NK-92 treated with Interleukin-12 subunit alpha and Interleukin-12 subunit beta, amount 100 ng/mL, for 24 hours (cell line): Measurements from ENCODE around the gene NOTCH2NLA.
"Not testable (repeated sequence)": the region's sequence is repeated elsewhere in the genome, so short reads cannot be mapped to it uniquely, and the experiment has no call there.

Experiments
- DNase-seq: peaks from one replicate; lab custom pipeline; 2025; lab: John Stamatoyannopoulos, UW

The NOTCH2NLA gene

DNA sequence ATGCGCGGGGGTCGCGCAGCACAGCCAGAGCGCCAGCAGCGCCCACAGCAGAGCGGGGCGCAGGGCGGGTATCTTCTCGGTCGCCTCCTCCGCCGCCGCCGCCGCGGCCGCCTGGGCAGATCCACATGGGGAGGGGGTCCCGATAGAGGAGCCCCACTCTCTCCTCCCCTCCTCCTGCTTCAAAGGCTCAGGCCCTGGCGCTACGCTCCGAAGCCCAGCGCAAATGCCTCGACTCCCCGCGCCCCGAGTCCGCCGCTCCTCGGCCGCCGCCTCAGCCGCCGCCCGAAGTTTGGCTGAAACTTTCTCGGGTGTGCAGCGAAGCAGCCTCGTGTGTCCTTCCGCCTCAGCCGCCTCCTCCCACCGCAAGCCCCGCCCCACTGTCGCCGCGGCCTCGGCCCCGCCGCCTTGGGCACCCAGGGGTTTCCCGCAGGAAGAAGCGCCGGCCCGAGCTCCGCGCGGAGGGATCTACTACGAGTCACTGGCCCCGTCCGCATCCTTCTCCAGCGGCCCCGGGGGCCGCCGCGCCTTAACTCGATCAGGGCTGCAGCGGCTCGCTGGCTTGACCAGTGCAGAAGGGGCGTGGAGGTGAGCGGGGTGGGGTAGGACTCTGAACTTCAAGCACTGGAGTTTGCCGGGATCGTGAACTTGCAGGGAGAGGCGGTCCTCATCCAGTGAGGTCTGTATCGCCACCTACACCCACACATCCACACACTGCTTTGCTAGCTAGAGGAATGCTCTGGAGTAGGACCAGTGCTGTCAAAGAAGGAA, at the start of gene NOTCH2NLA:
Gene NOTCH2NLA (minus strand): TSS at position 312 of the 768 bp plus-strand sequence. CDS start 39,684 bp downstream, outside the sequence.
- DNase-seq = not testable (repeated sequence)

DNA sequence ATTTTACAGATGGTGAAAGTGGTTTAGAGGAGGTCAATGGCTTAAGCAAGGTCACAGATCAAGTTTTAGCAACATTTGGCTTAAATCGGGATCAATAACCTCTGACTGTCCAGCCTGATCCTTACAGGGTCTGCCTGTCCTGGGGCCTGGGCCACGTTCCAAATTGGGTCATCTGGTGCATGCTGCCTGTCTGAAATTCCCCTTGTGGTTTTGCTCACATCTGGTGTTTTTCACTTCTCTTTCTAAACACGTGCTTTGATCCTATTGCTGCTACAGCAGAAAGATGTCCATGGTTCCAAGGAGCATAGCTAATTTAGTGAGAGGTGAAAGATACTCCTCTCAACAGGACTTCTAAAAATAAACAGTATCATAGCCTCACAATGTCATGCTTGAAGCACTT, 49.5 kb upstream of the NOTCH2NLA start:
- not testable (repeated sequence) for DNase-seq

DNA sequence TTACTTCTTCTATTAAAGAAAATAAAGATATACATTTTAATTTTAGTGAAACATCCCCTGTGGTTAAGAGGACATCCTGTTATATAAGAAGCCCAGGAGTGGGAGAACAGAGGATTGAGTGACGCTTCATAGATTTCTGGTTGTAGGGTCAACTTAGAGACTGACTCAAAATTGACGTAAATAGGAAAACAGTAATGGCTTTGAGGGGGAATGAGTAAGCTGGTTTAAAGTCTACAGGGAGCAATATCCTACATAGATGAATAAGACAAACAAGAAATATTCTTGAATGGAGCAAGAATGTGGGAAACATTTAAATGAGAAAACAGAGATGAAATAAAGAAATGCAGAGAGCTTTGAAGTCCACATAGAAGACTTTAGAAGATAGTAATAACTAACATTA, 48.3 kb upstream of the NOTCH2NLA start:
- DNase-seq = not testable (repeated sequence)

DNA sequence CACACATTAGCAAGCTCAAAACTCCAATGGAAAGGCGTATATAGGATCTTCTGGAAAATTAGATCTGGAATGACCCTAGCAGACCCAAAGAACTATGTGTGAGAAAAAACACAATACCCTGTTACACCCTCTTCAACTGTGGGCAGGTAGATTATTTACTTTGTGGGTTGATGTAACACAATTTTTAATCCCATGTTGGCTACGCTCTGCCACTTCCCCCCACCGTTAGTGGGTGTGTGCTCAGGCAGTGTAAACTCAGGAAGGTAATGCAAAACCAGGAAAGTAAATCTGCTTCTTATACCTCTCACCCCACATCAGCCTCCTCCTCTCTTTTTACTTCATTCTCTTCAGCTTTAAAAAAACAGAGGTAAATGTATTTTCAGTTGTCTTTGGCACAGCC, 45.3 kb upstream of the NOTCH2NLA start:
- DNase-seq = not testable (repeated sequence)

DNA sequence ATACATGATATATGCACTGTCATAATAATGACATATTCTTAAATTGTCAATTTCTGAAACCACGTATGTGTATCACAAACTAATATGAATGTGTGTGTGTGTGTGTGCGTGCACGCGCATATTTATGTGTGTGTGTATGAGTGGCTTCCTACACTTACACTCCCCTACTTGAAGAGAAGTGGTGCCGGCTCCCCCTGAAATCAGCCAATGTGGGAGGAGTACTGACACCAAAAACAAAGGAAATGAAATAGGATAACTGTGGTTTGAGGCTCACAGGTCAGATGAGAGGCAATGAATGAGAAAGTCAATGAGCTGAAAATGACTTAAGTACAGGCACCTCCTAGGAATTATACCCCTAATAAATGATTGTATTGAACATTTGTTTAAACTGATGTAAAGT, 44.4 kb upstream of the NOTCH2NLA start:
- not testable (repeated sequence) for DNase-seq

DNA sequence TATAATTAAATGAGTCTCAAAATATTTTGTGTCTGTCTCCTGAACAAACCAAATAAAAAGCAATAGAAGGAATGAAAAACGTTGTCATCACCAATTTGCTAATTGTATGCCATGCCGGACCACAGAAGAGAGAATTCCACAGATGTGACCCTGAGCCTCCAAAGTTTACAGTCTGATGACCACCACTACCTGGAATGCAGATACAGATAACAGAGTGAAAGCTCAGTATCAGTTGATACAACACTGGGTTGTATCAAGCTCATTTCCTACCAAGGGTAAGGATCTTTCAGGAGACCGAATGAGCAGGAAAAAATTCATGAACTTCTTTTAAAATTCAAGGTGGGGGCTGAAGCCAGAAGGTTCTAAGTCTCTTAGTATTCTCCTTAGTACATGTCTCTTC, 43.9 kb upstream of the NOTCH2NLA start:
- not testable (repeated sequence) for DNase-seq

DNA sequence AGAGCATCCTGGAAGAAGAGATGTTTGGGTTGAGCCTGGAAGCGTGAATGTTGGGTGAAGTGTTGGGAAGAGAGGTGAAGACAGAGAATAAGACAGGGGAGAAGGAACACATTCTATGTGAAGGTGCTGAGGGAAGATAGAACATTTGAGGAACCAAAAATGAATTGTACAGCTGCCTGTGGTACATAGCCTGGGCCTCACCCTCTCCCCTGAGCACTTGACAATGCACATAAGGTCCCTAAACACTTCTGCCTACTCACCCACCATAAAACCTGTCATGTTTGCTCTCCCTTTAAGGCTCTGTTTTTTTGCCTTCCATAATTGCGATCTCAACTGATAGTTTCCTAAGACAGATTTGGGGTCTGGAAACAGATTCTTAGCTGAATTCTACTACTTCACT, 43.2 kb upstream of the NOTCH2NLA start:
- DNase-seq = not testable (repeated sequence)

DNA sequence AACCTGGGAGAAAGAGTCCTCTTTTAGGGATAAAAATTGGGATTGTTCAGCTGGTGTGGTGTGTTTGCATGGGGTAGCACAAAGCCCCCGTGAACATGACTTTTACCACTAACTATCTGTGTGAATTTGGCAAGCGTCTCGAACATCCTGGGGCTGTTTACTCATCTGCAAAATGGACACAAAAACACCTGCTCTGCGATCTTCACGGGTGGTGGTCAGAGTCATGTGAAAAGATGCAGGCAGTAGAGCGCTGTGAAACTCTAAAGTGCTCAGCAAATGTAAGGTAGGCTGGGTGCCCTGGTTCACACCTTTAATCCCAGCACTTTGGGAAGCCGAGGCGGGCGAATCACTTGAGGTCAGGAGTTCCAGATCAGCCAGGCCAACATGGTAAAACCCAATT, 41.3 kb upstream of the NOTCH2NLA start:
- DNase-seq = not testable (repeated sequence)

DNA sequence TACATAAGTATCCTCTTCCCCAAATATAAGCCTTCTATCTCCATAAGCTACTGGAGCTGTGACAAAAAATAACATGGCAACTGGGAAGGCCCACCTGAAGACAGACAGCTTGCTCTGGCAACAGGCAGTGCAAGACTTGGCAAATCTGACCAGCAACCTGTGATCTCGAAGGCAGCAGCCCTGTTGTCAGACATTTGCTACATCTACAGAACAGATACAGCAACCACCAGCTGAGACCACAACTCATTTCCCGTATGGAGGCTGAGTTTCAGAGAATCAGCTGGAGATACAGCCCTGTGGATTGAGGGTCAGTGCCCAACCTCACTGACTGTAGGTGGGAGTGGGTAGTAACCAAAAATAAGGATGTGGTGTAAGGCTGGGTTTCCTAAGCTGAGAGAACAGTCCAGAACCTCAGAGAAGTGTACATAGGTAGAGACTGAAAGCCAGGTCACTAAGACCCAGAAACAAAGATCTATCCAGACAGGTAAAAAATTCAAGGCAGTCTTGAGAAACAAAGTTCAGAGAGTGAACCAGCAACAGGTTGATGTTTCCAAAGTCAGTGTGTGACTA, 37.4 kb upstream of the NOTCH2NLA start:
- DNase-seq = not testable (repeated sequence)

DNA sequence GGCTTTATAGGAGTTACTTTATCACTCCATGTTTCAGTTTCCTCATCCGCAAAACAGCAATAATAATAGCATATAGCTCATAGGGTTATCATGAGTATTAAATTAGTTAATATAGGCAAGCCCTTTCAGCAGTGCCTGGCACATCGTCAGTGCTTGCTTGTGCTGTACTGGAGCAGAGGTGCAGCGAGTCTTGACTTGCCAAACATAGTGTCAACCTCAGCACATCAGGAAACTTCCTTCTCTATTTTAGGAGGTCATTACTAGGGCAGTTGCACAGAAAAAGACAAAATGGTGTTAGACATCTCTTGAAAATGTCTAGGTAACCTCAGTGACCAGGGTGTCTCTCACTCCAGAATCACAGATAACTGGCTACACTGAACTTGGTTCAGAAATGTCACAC, 35.9 kb upstream of the NOTCH2NLA start:
- not testable (repeated sequence) for DNase-seq

DNA sequence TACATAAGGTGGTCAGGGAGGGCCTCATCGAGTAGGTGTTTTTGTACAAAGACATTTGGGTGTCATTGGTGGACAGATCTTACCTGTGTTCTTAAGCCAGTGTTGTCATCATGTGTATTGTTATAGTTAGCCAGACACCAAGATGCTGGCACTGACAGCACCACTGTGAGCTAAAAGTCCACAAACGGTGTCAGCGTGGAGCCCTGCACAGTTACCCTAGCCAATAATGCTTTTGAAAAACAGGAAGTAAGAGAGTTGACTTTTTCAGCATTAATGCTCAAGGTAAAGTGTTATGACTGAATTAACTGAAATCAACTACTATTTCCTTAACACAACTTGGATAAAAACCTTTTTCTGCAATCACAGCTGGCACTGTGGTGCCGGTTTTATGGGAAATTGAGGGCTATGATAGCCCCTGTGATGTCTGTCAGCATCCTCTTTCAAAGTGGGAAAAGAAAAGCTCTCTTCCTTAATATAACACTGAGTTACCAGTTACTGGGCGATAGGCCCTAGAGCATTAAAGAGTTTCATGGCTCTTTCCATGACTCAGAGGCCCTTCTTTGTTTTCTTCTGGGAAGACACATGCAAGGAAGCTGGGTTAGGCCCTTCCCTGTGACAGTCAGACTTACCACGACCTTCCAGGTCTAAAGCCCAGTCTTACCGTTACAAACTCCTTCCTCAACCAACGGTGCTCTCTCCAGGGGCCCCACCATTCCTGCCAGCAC, 31.3 kb upstream of the NOTCH2NLA start:
- DNase-seq = not testable (repeated sequence)

DNA sequence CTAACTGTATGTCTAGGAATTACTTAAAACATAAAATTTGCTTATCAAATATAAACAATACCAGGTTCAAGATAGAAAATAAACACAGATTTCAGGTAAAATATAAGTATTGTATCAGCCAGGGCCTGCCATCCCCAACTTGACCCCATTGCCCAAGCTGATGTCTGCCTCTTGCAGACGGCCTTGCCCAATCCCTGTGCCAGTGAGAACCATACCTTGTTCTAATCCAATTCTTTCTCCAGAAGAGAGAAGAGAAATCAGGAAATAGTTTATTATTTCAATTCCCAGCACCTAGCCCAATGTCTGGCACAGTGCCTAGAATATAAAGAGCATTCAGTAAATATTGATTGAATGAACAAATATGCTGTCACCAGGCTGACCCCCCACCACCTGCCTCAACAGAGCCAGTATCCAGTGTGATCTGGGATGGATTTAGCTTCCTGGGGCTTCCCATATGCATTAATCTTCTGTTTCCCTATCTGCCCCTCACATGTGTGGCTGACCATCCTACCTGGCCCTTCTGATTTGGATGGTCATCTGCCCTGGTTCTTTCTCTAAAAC, 29.3 kb upstream of the NOTCH2NLA start:
- not testable (repeated sequence) for DNase-seq

DNA sequence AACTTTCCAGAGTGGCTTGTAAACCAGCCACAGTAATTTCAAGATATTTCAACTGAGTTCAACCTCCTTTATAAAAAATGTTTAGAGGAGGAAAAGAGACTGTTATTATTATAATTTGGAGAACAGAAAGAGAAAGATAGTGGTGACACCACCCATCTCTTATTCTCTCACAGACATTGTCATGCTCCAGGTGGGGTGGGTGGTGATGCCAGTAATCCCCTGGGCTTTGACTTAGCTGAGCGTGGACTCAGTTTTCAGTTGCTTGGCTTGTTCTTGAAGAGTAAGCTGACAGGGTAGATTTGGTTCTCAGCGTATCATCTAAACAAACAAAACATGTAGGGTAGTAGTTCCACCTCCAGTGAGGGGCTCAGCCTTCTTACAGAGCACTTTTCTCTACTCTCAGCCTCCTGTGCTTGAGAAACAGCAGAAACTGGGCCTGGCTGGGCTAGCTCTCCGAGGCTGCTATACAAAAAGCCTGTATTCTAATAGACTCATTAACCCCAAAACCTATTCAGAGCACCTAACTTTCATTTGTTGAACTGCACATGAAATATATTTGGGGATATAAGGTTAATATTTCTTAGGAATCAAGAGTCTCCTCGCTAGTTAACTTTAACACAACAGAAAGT, 25.9 kb upstream of the NOTCH2NLA start:
- DNase-seq = not testable (repeated sequence)

DNA sequence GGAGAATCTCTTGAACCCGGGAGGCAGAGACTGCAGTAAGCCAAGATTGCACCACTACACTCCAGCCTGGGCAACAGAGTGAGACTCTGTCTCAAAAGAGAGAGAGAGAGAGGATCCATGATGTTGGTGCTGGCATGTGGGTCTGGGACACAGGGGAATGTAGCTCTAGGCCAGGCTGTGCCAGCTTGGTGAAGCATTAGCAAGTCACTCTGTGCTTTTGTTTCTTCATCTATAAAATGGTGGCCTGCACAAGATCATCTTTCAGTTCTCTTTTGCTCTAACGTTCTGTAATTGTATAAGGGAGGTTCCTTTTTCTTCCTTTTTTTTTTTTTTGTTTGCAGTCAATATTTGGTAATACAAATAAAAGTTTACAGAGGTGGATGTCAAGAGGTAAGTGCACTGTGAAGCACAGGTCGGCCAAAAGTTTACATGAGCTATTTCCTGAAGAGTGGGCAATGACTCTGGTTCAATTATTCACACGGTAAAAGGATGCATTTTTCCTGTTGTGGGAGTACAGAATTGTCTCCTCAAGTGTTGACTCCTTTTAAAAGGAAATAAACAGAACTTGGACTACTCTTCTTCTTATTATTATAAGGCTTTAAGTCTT, 24.5 kb upstream of the NOTCH2NLA start:
- DNase-seq = not testable (repeated sequence)

DNA sequence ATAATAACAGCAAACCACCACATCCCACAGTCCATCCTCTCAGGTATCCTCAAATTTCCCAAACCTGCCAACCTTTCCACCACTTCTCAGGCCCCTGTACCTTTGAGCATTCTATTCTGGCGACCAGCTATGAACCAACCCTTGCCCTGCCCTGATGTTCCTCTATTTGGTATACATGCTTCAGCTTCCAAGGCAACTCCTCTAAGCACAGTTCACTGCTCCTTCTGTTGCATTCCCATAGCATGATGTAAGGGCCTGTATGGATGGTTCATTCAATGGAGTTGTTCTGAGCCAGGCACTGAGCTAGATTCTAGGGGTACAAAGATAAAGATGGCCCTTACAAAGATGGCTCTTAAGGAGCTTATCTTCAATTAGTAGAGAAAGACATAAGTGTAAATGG, 22.7 kb upstream of the NOTCH2NLA start:
- not testable (repeated sequence) for DNase-seq

DNA sequence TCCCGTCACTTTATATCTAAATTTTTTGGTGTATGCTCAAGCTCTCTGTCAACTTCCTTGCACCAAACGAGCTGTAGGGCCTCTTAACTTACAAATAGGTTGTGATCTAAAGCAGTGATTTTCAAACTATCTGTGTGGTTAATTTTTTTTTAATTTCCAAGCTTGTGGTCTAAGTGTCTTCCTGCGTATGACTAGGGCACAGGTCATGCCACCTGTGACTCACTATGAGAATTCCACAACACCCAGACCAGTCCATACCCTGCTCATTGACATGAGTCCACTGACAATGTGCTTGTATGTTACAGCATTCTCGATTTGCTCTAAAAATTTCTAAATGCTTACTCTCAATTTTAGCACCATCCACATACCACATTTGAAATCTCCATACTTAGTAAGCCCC, 19.8 kb upstream of the NOTCH2NLA start:
- not testable (repeated sequence) for DNase-seq

DNA sequence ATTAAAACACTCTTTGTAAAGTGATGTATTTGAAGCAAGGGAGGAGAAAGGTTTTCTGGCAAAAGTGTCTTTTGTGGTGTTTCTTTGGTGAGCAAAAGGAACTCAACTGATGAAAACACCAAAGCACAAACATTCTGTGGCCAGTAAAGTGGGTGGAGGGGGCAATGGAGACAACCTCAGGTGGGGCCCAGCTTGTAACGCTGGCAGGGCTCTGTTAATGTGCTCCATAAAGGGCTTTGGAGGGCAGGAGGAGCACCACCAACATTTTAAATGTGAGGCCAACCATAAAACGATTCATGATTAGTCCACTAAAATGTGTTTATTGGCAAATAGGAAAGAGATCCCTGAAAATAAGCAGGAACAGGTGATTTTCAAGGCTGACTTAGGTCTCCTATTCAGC, 7.8 kb upstream of the NOTCH2NLA start:
- not testable (repeated sequence) for DNase-seq

DNA sequence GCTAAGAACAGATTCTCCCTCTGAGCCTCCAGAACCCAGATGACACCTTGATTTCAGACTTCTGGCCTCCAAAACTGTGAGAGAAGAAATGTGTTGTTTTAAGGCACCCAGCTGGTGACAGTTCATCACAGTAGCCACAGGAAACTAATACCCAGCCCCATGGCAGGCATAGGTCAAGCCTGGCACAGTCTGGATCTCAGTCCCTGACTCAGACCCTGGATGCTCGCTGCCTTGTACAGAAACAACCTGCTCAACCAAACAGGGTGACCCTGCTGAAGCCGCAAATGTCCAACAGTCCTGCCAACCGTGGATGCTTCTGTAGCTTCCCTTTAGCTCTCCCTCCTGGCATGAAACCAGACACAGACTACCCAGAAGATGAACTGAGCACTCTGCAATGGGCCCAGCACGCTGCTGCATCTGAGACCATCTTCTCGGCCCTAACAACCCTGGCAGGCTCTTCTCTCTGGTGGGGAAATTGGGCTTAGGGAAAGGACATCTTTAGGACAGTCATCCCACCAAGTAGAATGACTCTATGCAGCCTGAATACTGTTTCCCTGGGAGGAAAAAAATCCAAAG, 7.3 kb upstream of the NOTCH2NLA start:
- not testable (repeated sequence) for DNase-seq

DNA sequence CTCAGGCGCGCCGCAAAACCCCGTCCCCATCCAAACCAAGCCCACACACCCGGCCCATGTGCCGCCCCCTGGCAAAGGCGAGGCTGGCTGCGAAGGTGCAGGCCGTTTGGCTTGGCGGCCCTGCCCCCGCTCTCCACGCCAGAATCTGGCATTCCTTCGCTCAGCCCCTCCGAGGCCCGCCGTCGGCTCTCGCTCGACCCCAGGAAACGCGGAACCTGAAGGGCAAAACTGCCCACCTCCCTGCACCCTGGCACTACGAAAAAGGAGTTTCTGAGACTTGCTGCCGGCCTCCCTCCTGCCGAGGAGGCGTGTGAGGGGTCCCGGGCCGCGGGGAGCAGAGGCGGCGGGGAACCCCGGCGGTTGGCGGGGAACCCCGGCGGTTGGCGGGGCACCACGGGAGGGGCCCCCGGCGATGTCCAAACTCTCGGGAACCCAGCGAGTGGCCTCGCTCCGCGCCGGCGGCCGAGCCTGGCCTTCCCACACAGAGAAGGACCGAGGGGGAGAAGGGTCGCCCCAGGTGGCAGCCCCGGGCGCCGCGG, 608 bp downstream of the NOTCH2NLA start:
- not testable (repeated sequence) for DNase-seq

DNA sequence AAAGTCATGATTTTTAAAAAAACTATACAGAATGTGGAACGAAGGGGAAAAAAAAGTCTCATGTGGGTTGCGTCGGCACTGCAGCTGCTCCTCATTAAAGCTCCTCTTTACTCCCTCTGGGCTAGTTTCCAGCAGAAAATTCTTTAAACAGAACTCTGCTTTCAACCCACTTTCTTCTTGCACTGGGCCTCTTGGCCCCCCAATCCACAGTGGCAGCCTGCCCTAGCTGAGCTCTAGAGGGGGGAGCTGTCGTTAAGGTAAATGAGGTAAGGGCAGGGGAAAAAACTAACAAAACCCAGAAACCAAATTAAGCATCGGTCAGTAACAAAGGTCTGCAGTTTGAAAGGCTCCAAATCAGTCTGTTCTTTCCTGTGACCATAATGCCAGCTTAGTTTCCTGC, 54.3 kb downstream of the NOTCH2NLA start:
- DNase-seq = not testable (repeated sequence)

DNA sequence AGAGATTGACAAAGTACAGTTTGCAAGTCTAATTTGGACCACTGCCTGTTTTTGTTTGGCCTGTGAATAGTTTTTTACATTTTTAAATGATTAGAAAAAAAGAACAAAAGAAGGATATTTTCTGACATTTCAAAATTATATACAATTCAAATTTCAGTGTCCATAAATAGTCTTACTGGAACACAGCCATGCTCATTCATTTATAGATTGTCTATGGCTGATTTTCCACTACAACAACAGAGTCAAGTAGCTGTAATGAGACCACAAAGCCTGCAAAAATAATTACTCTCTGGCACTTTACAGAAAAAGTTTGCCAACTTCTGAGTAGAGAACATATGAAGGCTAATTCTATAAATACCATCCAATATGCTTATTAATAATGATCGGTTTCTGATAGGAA, 61.1 kb downstream of the NOTCH2NLA start:
- not testable (repeated sequence) for DNase-seq
